CD4-positive, alpha-beta T cell treated with Interleukin-6 for 4 hours (primary cell): ENCODE data around the gene LAMB2.
A peak's percentile ranks its signal among the peaks of the same experiment; 100 is the strongest.

Experiments
- DNase-seq: peaks from one replicate; pipeline ENCODE4 v3.0.0-alpha.2; 2020; ENCODE audit warnings: mixed read lengths

LAMB2 gene

GRCh38 chr3:49120438-49121131 lies 12.3 kb downstream of the LAMB2 start, which contains the start of gene USP19:
USP19 (minus strand) TSS chr3:49120823; CDS start chr3:49119145, 1,678 bp downstream.
- peak; percentile 98 for DNase-seq

- no peak for DNase-seq
Observed at GRCh38 chr3:49120096-49120437, 12.8 kb downstream of the LAMB2 start.

GRCh38 chr3:49119439-49119838 lies 13.4 kb downstream of the LAMB2 start:
- DNase-seq: no peak

GRCh38 chr3:49119036-49119435 lies 13.8 kb downstream of the LAMB2 start:
- DNase-seq: no peak

GRCh38 chr3:49112262-49112661 lies 20.6 kb downstream of the LAMB2 start:
- no peak for DNase-seq

- DNase-seq: no peak
Observed at GRCh38 chr3:49111347-49111746, 21.5 kb downstream of the LAMB2 start.

GRCh38 chr3:49110780-49111179 lies 22.1 kb downstream of the LAMB2 start:
- no peak for DNase-seq

- no peak for DNase-seq
Observed at GRCh38 chr3:49108346-49108745, 24.5 kb downstream of the LAMB2 start.

- peak; percentile 89 for DNase-seq
Observed at GRCh38 chr3:49104427-49105291, 28.2 kb downstream of the LAMB2 start, which contains the start of gene QARS1. QARS1 (minus strand) TSS chr3:49104757; CDS start chr3:49104733, 24 bp downstream.

GRCh38 chr3:49104052-49104426 lies 28.8 kb downstream of the LAMB2 start:
- DNase-seq: no peak

- no peak for DNase-seq
Observed at GRCh38 chr3:49100046-49100615, 32.7 kb downstream of the LAMB2 start.

GRCh38 chr3:49098910-49099630 lies 33.8 kb downstream of the LAMB2 start:
- no peak for DNase-seq

GRCh38 chr3:49098429-49098828 lies 34.4 kb downstream of the LAMB2 start:
- DNase-seq: no peak

GRCh38 chr3:49093853-49094767 lies 38.7 kb downstream of the LAMB2 start, which contains the start of gene QRICH1:
QRICH1 (minus strand) TSS chr3:49094071; CDS start chr3:49077017, 17,054 bp downstream.
- DNase-seq: peak; percentile 95

- DNase-seq: peak; percentile 83
Observed at GRCh38 chr3:49092938-49093852, 39.7 kb downstream of the LAMB2 start.

GRCh38 chr3:49081429-49081828 lies 51.4 kb downstream of the LAMB2 start:
- no peak for DNase-seq

- DNase-seq: no peak
Observed at GRCh38 chr3:49079270-49079669, 53.6 kb downstream of the LAMB2 start.

- DNase-seq: no peak
Observed at GRCh38 chr3:49076646-49077045, 56.2 kb downstream of the LAMB2 start.

- no peak for DNase-seq
Observed at GRCh38 chr3:49076116-49076515, 56.7 kb downstream of the LAMB2 start.
